ENCODE results near the gene HOXC9.

- TF ChIP-seq CTCF (IDR thresholded peaks at IDR 0.05) (no peak), POLR2AphosphoS5 (IDR thresholded peaks at IDR 0.05) (no peak)
Measured at GRCh38 chr12:53999559-54000115, 324 bp upstream of the HOXC9 start.

Data from breast epithelium (tissue), 3 donors.